Natural killer cell treated with Interleukin-12 subunit alpha and Interleukin-12 subunit beta and Interleukin-15 and Interleukin-18, amount 100 ng/mL, for 72 hours (primary cell): Measurements from ENCODE around the gene CCNB1. TPM values are rescaled to one million over a fixed set of nuclear protein-coding genes. Genes with fewer than 3 reads are reported as not detected.
"Not testable (repeated sequence)": the region's sequence is repeated elsewhere in the genome, so short reads cannot be mapped to it uniquely, and the experiment has no call there.

Experiments used
- ATAC-seq, 2 donors: fragments of 150-1000 bp; cut with Tn5 transposase in 1 of 2; sonication (Bioruptor Pico), chemical (Tn5 transposase) in 1 of 2; 2 replicates each; pipeline ENCODE4 v1.10.0; 2021
- DNase-seq: peaks from one replicate; pipeline ENCODE4 v3.0.0; 2022; ENCODE audit warnings: low spot score
- H3K27ac Mint-ChIP-seq, 2 donors: 1 replicate in 1 of 2; 2 replicates in 1 of 2; pipeline ENCODE4 v1.8.0; 2022; ENCODE audit warnings: mixed read lengths in 2 of 2, mild to moderate bottlenecking in 1 of 2, moderate library complexity in 1 of 2
- H3K27me3 Mint-ChIP-seq, 2 donors: 1 replicate in 1 of 2; 2 replicates in 1 of 2; pipeline ENCODE4 v1.8.0; 2022; ENCODE audit warnings: mixed read lengths in 2 of 2
- H3K36me3 Mint-ChIP-seq: one replicate; pipeline ENCODE4 v1.8.0; 2022; ENCODE audit warnings: mixed read lengths
- H3K4me1 Mint-ChIP-seq, 2 donors: 1 replicate in 1 of 2; 2 replicates in 1 of 2; pipeline ENCODE4 v1.8.0; 2022; ENCODE audit warnings: low read depth in 2 of 2, mixed read lengths in 2 of 2, mild to moderate bottlenecking in 1 of 2
- H3K4me3 Mint-ChIP-seq: one replicate; pipeline ENCODE4 v1.8.0; 2022; ENCODE audit warnings: mixed read lengths
- H3K9me3 Mint-ChIP-seq: 2 replicates; pipeline ENCODE4 v1.8.0; 2022; ENCODE audit warnings: mixed read lengths
- total RNA-seq, 2 donors: library from RNA; stranded (reverse); gene quantifications; one replicate each; pipeline ENCODE4 v1.2.3, GENCODE V29; 2022

Gene CCNB1
- total RNA-seq, 2 donors from 2014 or later = 114 to 163 TPM

DNA sequence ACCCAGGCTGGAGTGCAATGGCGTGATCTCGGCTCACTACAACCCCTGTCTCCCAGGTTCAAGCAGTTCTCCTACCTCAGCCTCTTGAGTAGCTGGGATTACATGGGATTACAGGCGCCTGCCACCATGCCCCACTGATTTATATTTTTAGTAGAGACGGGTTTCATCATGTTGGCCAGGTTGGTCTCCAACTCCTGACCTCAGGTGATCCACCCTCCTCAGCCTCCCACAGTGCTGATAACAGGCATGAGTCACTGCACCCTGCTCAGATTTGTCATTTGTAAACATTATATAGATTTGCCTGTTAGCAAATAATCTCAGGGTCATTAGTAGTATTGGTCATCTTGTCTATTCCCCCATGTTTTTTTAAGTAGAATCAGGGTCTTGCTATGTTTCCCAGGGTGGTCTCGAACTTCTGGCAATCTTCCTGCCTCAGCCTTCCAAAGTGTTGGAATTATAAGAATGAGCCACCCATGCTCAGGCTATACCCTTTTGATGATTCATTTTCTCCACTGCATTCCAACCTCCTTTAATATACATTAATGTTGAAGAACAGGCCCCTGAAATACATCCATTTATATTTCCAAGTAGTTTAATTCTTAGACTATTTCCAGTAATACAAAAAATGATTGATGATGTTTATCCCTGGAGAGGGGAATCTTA, 39.7 kb downstream of the CCNB1 start:
- no peak overlapping the region for H3K4me3 Mint-ChIP-seq
- H3K36me3 Mint-ChIP-seq = no peaks in the 10 kb centered on the region
- H3K27ac Mint-ChIP-seq = no peak overlapping the region
- no peaks in the 10 kb centered on the region for H3K4me1 Mint-ChIP-seq
- H3K9me3 Mint-ChIP-seq = no peaks in the 10 kb centered on the region
- DNase-seq (no peak), ATAC-seq (no peak)
- H3K27me3 Mint-ChIP-seq = no peaks in the 10 kb centered on the region

DNA sequence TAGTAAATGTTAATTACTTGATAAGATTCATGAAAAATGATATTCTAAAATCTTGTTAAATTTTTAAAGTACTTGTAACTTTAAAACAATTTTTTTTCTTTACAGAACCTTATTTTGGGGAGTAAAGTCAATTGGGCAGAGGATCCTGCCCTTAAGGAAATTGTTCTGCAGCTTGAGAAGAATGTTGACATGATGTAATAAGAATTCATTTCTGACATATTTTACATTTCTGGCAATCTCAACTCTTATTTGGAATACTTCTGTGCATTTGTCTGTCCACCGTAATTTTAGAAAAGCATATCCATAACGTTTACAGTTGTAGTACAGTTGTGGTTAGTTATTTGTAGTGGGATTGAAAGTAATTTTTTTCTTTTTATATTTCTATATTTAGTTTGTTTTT, 42.7 kb downstream of the CCNB1 start:
- DNase-seq (no peak), ATAC-seq (no peak)
- Mint-ChIP-seq H3K4me1 (no peaks in the 10 kb centered on the region), H3K4me3 (no peak overlapping the region), H3K36me3 (no peaks in the 10 kb centered on the region), H3K27me3 (no peaks in the 10 kb centered on the region), H3K9me3 (no peaks in the 10 kb centered on the region), H3K27ac (no peak overlapping the region)

DNA sequence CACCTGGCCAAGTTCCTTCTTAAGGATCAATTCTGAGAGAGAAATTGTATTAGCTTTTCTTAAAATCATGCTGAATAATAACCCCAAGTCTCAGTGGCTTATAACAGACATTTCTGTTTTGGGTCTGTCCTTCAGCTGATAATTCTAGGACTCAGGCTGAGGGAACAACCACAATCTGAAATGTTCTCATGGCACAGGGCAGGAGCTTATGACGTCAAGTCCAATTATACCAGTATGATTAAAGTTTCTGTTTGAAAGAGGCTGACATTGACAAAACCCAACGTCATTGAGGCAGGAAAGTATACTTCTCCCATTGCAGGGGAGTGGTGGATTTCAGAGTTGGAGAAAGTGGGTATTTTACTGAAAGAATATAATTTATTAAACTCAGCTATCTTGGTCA, 44.2 kb downstream of the CCNB1 start:
- DNase-seq (no peak), ATAC-seq (no peak)
- H3K9me3 Mint-ChIP-seq = no peaks in the 10 kb centered on the region
- no peak overlapping the region for H3K27ac Mint-ChIP-seq
- no peaks in the 10 kb centered on the region for H3K27me3 Mint-ChIP-seq
- H3K4me3 Mint-ChIP-seq = no peak overlapping the region
- H3K4me1 Mint-ChIP-seq = peaks cover 3 to 4% of the 10 kb centered on the region in 2 donors
- no peaks in the 10 kb centered on the region for H3K36me3 Mint-ChIP-seq

DNA sequence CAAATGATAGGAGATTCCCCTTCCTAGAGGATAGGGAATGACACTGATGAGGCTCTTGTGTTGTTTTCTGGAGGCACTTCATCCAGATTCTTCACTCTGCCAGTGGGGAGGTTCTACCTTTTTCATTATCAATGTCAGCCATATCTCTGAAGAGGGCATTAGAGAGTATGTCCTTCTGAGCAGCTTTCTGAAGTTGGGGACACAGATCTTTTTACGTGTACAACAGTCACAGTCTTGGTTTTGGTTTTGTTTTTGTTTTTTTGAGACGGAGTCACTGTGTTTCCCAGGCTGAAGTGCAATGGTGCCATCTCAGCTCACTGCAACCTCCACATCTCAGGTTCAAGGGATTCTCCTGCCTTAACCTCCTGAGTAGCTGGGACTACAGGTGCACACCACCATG, 45.1 kb downstream of the CCNB1 start:
- Mint-ChIP-seq H3K36me3 (no peaks in the 10 kb centered on the region), H3K4me1 (peaks cover 3 to 4% of the 10 kb centered on the region in 2 donors), H3K9me3 (no peaks in the 10 kb centered on the region), H3K27me3 (no peaks in the 10 kb centered on the region), H3K27ac (no peak overlapping the region), H3K4me3 (no peak overlapping the region)
- no peak for ATAC-seq
- no peak for DNase-seq

DNA sequence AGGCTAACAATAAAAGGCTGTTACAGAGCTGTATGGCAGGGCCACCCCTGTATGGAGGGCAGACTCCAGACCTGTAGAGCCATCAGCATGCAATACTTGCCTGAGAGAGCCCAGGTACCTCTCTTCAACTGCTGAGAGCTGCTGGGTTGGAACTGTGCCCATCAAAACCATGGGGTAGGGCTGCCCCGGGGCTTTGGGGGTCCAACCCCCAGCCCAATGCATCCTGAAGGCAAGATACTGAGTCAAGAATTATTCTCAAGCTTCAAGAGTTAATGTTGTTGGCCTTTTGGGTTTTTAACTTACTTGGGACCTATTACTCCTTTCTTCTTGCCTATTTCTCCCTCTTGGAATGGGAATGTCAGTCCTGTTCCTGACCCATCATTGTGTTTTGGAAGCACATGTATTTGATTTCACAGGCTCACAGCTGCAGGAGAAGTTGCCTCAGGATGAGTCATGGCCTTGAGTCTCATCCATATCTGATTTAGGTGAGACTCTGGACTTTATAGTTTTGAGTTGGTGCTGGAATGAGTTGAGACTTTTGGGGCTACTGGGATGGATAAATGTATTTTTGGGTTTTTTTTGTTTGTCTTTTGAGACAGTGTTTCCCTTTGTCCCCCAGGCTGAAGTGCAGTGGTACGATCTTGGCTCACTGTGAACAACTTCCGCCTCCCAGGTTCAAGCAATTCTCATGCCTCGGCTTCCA, 46.7 kb downstream of the CCNB1 start:
- Mint-ChIP-seq H3K27ac (no peak overlapping the region), H3K9me3 (no peaks in the 10 kb centered on the region), H3K4me1 (peaks cover 6 to 9% of the 10 kb centered on the region in 2 donors), H3K4me3 (no peak overlapping the region), H3K36me3 (no peaks in the 10 kb centered on the region), H3K27me3 (no peaks in the 10 kb centered on the region)
- ATAC-seq = no peak
- DNase-seq = no peak

DNA sequence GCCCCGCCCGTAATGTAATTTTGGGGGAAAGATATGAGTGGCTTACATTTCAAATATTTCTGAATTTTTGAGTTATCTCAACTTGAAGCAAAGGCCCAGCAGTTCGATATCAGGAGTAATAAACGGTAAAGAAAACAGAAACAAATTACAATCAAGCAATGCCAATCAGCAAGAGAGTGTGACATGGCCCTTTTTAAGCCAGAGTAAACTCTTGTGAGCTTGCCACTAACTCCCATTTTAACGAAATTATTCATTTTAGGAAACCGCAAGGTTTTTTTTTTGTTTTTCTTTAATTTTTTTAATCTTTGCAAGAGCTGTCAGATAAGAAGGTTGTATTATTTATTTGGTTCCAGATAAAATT, 50.2 kb downstream of the CCNB1 start:
- peaks cover 8 to 13% of the 10 kb centered on the region in 2 donors for H3K4me1 Mint-ChIP-seq
- H3K27me3 Mint-ChIP-seq = no peaks in the 10 kb centered on the region
- H3K4me3 Mint-ChIP-seq = peak overlapping the region; percentile 100
- H3K36me3 Mint-ChIP-seq = no peaks in the 10 kb centered on the region
- ATAC-seq (no peak), DNase-seq (no peak)
- peak overlapping the region; percentile 95 to 98 for H3K27ac Mint-ChIP-seq
- H3K9me3 Mint-ChIP-seq = no peaks in the 10 kb centered on the region

DNA sequence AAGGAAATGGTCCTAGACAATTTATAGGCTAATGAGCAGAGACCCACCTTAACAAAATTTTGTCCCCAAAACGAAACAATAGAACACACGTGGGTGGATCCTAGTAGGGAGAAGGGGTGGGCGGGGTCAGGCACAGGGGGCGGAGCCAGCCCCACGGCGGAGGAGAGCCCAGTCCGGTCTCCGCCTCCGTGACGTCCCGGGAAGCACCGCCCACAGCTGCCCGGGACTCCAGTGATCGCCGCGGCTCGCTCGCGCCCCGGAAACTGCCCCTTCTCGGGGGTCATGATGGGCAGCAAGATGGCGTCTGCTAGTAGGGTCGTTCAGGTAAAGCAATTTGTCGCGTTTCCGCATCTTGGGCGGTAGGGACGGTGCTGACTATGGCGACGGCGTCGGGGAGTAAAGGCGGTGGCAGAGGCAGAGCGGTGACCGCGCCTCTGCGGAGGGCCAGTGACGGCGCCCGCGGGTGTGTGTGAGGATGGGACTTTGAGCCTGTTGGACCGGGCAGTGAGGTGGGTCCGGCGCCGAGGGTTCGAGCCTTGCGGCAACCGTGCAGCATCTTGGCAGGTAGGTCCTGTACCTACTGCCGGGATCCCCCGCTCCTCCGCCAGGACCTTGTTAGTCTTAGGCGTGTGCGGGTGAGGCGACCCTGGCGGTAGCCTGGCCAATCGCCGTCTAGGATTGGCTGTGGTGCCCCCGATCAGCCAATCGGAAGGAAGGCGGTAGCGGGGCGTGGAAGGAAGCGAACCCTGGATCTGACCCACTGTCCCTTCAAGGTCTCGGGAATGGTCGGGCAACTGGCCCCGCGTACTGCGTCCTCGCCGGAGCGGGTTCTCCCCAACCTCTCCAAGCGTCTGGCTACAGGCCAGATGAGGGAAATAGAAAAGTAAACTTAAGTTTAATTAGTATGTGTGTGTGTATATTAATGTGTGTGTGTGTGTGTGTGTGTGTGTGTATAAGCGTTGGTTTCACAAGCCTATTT, 50.9 kb downstream of the CCNB1 start:
- Mint-ChIP-seq H3K4me3 (peak overlapping the region; percentile 100), H3K4me1 (peaks cover 10 to 13% of the 10 kb centered on the region in 2 donors), H3K9me3 (no peaks in the 10 kb centered on the region), H3K36me3 (no peaks in the 10 kb centered on the region), H3K27me3 (no peaks in the 10 kb centered on the region), H3K27ac (peak overlapping the region; percentile 95 to 98)
- ATAC-seq = peak; percentile 97 to 98
- peak; percentile 96 for DNase-seq

DNA sequence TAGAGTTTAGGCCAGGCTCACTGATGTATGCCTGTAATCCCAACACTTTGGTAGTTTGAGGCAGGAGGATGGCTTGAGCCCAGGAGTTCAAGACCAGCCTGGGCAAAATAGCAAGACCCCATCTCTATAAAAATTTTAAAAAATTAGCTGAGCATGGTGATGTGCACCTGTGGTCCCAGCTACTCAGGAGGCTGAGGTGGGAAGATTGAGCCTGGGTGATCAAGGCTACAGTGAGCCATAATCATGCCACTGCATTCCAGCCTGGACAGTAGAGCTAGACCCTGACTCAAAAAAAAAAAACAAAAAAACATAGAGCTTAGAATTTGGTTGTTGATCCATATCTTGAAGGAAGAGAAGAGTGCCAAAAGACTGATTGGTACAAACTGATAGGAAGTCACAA, 53.0 kb downstream of the CCNB1 start:
- Mint-ChIP-seq H3K27ac (no peak overlapping the region), H3K36me3 (no peaks in the 10 kb centered on the region), H3K27me3 (no peaks in the 10 kb centered on the region), H3K9me3 (no peaks in the 10 kb centered on the region), H3K4me3 (no peak overlapping the region), H3K4me1 (peaks cover 10 to 13% of the 10 kb centered on the region in 2 donors)
- ATAC-seq = no peak
- DNase-seq = no peak

DNA sequence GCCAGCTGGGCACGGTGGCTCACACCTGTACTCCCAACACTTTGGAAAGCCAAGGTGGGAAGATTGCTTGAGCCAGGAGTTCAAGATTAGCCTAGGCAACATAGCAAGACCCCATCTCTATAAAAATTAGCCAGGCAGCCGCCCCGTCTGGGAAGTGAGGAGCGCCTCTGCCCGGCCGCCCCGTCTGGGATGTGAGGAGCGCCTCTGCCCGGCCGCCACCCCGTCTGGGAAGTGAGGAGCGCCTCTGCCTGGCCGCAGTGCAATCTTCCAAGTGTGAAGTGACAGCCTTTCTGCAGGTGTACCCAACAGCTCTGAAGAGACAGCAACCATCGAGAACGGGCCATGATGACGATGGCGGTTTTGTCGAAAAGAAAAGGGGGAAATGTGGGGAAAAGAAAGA, 53.4 kb downstream of the CCNB1 start:
- H3K9me3 Mint-ChIP-seq, H3K27me3 Mint-ChIP-seq, H3K36me3 Mint-ChIP-seq, DNase-seq, ATAC-seq, H3K27ac Mint-ChIP-seq, H3K4me3 Mint-ChIP-seq: not testable (repeated sequence)
- peaks cover 10 to 13% of the 10 kb centered on the region in 2 donors for H3K4me1 Mint-ChIP-seq

DNA sequence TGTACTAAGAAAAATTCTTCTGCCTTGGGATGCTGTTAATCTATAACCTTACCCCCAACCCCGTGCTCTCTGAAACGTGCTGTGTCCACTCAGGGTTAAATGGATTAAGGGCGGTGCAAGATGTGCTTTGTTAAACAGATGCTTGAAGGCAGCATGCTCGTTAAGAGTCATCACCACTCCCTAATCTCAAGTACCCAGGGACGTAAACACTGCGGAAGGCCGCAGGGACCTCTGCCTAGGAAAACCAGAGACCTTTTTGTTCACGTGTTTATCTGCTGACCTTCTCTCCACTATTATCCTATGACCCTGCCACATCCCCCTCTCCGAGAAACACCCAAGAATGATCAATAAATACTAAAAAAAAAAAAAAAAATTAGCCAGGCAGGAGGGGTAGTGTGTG, 53.9 kb downstream of the CCNB1 start:
- H3K4me1 Mint-ChIP-seq = peaks cover 11 to 13% of the 10 kb centered on the region in 2 donors
- not testable (repeated sequence) for H3K27ac Mint-ChIP-seq, DNase-seq, H3K4me3 Mint-ChIP-seq, H3K9me3 Mint-ChIP-seq, ATAC-seq, H3K36me3 Mint-ChIP-seq, H3K27me3 Mint-ChIP-seq

DNA sequence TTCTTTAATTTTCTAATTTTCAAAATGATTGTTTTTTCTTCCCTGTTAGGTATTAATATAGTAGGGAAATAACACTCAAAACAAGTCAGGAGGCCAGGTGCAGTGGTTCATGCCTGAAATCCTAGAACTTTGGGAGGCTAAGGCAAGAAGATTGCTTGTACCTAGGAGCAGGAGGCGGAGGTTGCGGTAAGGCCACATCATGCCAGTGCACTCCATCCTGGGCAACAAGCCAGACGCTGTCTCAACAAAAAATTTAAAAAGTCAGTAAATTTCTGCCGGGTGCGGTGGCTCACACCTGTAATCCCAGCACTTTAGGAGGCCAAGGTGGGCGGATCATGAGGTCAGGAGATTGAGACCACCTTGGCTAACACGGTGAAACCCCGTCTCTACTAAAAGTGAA, 57.6 kb downstream of the CCNB1 start:
- no peak for ATAC-seq
- no peak overlapping the region for H3K4me3 Mint-ChIP-seq

DNA sequence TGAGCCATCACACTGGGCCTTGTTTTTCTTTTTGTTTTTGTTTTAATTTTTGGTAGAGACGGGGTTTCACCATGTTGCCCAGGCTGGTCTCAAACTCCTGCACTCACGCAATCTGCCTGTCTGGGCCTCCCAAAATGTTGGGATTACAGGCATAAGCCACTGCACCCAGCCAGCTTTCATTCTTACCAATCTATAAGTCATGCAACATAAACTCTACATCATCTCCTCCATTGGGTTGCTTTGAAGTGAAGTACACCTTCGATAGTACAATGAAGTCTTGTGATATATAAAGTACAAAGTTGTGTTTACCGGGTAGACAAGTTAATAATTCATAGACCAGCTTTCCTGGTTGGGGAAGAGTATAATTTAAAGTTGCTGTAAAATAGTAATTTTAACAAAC, 58.9 kb downstream of the CCNB1 start:
- H3K4me3 Mint-ChIP-seq = no peak overlapping the region
- no peak for ATAC-seq
- no peak for DNase-seq
- H3K36me3 Mint-ChIP-seq = no peaks in the 10 kb centered on the region
- peaks cover 0 to 7% of the 10 kb centered on the region in 2 donors for H3K4me1 Mint-ChIP-seq
- H3K27ac Mint-ChIP-seq = no peak overlapping the region
- no peaks in the 10 kb centered on the region for H3K9me3 Mint-ChIP-seq
- no peaks in the 10 kb centered on the region for H3K27me3 Mint-ChIP-seq

More for the DNA sequence above, 57.6 kb downstream of the CCNB1 start:
- Mint-ChIP-seq H3K27me3 (no peaks in the 10 kb centered on the region), H3K4me1 (peaks cover 0 to 7% of the 10 kb centered on the region in 2 donors), H3K9me3 (no peaks in the 10 kb centered on the region), H3K27ac (no peak overlapping the region), H3K36me3 (no peaks in the 10 kb centered on the region)
- DNase-seq = no peak
